NCI-H1930 (cell line): ENCODE measurements around the gene GALNT14.

Source experiments
- DNase-seq, 2 experiments: peaks; one replicate each; lab custom pipeline; 2025; lab: John Stamatoyannopoulos, UW

GALNT14 gene

DNA sequence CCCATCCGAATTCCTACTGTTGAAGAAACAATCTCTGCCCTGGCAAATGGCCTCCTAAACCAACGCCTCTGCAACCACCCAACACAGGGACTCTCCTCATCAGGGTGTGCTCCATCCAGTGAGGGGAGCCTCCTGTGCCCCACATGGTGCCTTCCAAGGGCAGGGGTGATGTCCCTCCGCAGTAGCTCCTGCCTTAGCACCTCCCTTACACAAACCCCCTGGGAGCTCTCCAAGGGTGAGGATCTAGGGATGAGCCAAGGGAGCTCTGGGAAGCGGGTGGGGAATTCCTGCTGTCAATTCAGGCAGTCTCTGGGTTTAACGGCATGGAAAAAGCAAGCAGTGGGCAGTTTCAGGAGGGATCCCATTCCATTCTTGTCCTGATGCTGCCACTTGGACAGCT lies 3.8 kb downstream of the GALNT14 start:
- no peak for DNase-seq

DNA sequence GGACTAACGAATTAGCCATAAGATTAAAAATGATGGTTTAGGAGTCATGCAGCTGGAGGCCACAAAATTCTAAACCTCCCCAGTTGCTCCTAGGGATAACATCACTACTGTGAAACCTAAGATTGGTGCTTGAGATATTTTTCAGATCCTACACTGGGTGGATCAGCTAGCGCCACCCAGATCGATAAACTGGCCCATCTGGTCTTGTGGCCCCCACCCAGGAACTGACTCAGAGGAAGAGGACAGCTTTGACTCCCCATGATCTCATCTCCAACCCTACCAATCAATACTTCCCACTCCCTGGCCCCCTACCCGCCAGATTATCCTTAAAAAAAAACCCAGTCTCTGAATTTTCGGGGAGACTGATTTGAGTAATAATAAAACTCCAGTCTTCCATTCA lies 5.5 kb downstream of the GALNT14 start:
- DNase-seq: no peak

DNA sequence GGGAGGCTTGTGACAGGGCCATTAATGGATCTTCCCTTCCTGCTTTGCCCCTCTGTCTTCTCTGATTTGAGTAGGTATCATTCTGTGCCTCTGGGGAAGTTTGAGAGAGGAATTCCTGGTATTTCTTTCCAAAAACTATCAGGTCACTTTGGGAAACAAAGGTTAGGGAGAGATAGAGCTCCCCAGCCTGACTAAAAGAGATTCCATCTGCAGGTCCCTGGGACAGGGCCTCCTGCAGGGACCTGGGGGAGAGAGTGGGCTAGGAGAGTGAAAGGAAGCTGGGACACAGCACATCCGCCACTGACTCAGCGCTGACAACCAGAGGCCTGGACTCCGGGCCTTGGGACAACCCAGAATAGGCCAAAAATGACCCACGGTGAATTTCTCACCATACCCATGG lies 6.4 kb downstream of the GALNT14 start:
- DNase-seq: no peak

DNA sequence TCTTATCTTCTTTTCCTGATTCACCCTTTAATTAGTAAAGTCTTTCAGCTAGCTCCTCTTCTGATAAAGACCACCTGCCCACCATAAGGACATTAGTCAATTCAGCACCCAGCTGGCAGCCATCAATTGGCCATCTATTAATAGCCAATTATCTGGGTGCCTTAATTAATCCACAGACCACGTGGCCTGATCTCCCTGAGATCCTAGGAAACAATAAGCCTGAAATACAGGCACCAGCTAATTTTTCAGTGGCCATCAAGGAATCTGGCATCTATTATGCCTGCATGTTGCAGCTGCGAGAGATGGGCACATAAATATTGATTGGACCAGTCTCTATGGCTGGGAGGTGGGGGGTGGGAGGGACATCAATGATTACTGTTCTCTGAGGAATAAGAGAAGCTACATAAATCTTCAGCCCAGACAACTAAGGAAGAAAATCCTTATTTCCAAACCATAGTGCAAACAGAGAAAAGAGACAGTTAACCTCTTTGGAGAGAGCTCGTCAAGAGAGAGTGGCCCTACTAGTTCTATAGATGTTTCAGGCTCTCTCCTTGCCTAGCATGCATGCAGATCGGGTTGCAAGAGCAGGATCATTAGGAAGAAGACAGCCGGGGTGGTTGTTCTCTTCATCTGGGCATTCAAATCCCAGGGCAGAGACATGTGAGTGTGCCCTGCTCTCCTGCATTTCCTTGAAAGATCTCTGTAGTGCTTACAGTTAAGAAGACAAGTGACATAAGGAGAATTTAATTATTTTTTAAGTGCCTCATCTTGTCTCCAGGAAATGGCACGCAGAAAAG lies 8.7 kb downstream of the GALNT14 start:
- no peak for DNase-seq

DNA sequence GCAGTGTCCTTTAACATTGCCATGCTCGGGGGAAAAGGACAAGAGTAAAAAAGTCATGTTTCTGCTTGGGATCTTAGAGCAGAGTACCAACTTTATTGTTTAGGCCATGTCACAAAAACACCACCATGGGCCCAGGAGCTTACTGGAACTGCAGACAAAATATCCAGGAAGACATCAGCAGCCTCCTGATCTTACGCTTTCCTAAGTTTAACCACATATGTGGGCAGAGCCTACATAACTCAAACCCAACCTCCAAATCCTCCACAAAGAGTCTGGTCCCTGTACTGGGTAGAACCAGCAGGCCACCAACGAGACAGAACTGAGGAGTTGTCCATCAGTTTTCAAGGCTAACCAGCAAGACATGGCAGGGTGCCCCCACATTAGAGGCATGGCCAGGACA lies 10.3 kb downstream of the GALNT14 start:
- no peak for DNase-seq

DNA sequence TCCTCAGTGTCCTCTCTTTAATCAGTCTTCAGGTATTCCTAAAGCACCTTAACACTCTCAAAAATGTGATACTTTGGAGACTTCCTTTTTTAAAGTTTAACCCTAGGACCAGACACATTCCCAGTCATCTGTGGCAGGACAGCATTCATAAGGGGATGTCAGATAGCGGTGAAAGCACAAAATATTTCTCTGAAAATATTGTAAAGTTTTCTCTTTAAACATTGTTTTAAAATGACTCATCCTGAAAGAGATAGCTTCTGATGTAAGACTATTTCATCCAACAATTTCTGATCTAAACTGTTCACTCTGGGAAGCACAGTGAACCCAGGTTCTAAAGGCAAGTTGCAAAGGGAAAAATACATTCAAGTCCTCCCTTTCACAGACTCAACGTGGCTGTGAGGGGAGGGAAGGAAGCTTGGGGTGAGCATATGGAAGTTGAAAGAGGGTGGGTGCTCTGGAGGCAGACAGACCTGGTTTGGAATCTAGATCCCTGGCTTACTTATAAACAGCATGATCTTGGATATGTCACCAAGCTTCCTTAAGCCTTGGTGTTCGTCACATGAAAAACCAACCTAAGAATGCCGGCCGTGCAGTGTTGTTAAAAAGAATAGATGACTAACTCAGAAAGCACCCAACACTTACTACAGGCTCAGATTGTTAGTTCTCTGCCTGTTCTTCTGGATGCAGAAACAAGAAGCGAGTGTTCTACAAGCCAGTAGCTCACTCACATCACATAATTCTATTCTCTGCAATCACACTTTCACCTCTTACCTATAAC lies 12.1 kb downstream of the GALNT14 start:
- DNase-seq: no peak

DNA sequence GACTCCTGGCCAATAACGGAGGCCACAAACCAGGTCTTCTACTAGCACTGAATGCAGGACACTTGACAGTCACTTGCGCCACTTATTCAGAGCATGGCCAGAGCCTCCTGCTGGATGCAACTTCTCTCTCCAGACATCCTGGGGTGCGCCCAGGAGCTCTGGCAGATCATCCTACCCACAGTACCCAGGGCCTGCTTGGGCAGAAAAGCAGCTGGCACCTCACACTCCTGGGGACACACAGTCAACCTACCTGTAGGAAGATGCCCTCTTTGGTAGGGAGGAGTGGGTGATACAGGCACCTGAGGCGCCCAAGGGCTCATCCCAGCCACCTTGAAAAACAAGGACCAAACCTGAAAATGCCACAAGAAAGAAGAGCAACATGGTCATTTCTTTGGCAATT lies 13.3 kb downstream of the GALNT14 start:
- DNase-seq: no peak

DNA sequence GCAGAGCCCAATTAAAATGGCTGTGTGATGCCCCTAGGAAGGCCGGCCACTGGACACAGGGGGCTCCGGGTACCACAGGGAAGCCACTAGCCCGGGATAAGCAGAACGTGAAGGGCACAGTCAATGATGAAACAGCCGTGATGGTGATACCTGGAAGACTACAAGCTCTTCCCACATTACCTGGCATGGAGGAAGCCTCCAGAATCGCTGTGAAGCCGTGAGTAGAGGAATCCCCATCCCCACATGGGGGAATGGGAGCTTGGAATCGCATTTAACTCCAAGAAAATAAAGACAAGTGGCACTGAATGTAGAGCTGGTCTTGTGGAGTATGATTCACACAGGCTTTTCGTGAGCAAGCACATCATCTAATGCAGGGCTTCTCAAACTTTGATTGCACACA lies 16.1 kb downstream of the GALNT14 start:
- no peak for DNase-seq

DNA sequence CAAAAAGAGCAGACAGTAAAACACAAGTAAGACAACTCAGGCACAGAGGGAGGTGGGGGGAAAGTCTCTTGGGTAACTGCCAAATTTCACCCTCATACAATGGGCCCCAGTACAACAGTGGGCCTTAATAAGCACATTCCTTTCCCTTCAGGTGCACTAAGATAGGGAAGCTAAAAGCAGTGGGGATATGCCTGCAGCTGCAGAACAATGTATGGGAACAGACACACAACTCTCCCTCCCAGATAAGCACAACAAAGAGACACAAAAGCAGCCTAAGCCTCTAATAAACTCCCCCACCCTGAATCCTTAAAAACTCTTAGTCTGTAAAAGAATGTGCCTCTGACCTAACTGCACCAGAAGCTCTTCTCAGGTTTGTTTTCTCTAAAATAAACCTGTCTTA lies 24.5 kb downstream of the GALNT14 start:
- no peak for DNase-seq

DNA sequence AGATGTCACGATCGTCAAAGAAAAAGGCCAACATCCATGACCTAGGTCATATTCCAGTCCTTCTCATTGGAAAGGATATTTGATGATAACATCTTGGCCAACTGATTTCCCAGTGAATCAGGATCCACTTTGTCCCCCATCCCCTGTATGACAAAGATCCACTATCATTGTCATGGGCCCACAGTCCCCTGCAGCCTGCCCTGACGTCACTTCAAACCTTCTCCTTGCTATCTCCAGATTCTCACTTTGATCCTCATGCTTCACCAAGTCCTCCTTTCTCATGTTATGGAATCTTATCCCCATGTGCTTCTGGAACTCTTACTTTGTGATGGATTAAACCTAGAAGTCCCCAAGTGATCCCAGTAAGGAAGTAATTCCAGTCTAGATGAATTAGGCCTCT lies 25.7 kb downstream of the GALNT14 start:
- DNase-seq: no peak

DNA sequence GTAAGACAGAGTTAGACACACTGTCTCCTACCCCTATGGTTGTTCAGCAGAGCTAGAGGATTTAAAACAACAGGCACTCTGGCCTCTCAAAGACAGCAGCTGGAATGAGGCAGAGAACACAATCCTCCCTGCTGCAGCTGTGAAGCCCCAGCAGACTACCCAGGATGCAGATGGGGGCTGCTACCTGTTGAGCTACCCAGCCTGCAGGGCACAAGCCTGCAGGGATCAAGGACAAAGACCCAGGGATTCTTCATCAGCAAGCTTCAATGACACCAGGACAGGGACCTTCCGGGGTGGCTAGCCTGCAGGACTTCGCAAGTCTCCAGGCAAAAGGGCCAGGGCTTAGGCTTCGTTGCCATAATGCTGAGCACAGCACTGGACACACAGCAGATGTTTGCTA lies 27.2 kb downstream of the GALNT14 start:
- DNase-seq: no peak

DNA sequence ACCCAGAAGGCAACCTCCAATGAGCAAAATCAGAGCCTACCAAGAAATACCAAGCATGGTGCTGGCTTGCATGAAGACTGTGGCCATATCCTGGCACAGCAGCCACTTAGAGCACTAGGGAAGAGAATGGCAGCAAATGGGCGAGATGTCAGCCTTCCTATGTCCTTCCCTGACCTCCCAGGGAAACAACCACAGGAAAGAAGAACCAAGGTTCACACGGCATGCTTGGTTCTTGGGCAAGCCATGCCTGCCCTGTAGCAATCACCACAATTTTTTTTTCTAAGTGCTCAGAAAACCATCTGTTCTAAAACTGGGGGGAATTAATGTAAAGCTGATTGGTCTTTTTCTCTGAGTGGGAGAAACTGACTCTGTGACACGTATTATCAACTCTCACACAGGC lies 27.8 kb downstream of the GALNT14 start:
- DNase-seq: no peak

DNA sequence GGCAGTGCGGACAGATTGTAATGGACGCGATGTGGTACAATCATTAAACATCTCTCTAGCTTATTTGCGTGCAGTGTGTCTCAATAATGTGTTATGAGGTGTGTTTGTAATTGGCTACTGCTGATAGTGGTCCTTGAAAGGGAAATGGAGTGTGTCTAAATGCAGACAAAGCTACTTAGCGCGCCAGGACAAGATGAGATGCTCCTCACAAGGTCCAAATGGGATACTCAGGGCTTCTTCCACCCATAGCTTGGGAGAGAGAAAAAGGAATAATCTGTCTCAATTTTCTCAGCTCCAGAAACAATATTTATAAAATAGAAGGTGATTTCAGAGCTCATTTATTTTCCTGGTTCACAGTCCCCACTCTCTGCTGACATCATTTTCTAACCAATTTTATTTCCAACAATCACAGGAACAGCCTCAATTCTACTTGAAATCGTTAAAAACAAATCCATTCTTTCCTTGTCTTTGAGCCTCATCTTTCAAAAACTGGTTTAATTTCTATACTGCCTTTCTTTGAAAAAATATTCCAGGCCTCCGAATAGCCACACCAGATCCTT lies 28.5 kb downstream of the GALNT14 start:
- no peak for DNase-seq

DNA sequence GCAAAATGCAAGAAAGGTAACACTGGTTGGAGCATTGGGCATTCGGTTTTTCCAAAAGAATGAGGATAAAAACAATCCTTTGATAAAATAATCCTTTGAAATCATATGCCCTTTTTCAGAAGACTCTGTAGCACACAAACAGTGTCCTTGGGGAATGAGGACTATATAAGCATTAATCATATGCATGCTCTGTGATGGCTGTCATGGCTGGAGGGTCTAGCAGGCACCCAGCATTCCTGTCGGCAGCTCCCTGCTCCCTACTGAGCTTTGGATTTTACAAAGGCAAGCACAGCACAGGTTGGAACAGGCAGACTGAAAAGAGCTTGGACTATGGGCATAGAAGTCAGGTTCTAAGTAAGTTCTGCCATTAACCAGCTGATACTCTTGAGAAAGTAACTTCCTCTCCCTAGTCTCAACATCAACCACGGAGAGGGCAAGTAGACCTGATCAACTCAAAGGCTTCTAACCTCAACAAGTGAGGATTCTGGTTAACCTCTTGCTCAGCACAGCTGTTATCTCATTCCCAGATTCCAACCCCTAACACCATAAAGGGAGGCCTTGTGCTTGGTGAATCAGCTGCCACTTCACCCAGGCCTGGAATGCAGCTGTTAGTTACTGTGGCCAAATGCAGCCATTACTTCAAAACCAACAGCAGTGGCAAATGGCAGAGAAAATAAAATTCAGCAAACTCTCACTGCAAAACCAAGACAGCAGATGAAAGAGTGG lies 29.5 kb downstream of the GALNT14 start:
- no peak for DNase-seq

DNA sequence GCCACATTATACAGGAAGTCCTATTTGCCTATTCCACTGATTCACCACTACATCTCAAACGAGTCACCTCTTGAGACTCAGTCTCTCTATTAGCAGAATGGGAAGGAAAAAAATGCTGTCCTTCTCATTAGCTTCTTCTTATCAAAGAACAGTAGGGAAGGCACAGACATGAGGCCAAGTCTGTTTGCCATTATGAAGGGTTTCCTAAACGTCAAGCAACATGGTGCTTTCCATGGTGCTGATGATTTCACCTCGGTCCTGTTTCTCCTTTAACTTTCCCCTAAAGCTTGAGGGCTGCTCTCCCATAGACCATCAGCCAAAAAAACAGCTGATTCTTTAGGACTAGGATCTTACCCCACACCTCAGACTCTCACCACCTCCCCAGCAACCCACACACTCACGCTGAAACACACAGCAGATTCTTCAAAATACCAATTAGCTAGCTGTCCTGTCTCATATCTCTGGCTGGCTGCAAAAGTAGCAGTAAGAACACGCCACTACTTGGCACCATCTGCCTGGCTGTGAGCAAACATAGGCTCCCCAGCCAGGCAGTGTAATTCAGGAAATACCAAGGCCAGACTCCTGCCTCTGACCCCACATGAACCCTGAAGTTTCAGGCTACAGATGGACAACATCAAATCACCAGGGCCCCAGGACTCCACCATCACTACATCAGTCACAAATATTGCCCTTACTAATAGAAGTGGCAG lies 30.5 kb downstream of the GALNT14 start:
- DNase-seq: no peak

DNA sequence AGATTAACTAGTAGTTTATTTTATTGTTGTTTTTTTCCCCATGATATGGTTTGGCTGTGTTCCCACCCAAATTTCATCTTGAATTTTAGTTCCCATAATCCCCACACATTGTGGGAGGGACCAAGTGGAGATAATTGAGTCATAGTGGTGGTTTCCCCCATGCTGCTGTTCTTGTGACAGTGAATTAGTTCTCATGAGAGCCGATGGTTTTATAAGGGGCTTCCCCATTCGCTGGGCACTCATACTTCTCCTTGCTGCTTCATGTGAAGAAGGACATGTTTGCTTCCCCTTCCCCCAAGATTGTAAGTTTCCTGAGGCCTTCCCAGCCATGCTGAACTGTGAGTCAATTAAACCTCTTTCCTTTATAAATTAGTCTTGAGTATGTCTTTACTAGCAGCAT lies 36.5 kb downstream of the GALNT14 start:
- DNase-seq: no peak

DNA sequence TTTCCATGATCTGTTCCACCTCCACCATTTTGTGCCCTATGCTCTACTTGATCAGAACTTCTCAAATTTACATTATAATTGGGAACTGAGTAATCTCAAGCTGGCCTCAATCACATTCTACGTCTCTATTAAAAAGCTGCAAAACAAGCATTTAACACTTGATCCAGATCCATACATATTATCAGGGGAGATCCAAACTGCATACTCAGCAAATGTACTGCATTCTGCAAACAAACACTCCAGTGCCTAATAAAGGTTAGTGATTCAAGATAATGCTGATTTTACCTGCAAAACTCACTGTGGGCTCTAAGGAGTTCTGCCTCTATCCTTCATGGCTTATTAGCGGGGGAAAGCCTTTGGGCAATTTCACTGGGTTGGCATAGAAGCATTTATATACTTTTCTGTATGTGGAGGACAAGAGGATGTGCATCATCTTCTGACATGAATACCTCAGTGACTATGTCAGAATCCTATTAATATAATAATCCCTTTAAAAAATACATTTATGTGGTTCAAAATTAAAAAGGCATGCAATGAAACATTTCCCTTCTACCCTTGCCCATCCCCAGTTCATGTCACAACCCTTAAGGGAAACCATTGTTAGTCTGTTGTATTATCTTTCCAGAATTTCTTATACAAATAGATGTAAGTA lies 40.2 kb downstream of the GALNT14 start:
- no peak for DNase-seq

DNA sequence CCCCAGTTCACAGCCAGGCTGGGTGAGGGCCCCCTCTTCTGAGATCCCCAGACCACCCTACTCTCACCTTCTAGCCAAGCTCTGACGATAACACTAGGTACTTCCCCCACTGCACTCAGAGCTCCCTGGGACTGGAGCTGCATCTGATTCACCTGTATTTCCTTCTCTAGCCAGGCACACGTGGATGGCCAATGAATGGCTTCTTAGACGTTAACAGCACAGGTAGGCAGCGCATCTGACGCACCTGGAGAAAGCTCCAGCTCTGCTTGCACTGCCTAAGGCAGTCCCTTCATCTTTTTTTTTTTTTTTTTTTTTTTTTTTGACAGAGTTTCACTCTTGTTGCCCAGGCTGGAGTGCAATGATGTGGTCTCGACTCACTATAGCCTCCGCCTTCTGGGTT lies 48.1 kb downstream of the GALNT14 start:
- no peak for DNase-seq

DNA sequence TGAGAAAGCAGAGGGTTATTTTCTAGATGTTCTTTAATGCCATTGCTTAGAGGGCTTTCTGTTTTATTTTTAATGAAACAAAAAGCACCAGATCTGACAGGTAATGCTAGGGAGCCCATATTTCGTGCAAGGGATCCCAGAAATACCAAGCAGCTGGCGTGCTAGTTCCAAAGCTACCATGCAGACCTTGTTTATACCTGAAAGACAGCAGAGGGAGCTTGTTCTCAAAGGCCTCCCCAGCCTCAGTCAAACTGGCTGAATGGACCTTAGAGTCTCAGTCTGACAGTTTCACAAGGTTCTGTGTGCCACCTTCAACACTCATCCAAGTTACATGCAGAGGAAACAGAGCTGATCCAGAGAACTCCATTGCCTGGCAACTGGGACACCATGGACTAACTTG lies 48.6 kb downstream of the GALNT14 start:
- no peak for DNase-seq

DNA sequence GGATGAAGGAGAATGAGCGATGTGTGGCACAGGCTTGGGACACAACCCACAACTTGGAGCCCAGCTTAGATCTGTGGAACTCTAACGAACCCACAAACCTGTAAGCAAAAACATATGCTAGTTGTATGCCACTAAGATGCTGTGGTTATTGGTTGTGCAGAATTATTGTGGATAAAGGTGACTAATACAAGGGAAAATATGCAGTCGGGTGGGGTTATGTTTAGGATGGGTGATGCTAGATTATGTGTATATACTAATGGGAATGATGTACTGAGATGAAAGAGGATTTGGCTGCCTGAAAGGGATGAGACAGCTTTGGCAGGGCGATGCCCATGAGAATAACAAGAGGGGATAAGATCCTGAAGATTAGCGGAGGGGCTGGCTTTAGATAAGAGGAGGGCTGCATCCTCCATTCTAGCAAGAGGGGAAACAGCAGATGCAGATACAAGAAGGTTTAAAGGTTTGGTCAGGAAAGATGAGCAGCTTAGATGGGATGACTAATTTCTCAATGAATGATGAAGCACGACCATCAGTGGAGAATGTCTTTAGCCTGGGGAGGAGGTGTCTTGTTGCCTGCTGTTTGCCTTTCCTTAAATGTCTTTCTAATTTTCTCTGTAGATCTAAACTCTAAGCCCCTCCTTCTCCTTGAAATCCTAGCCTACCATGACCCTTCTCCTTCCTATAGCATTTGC lies 49.6 kb downstream of the GALNT14 start:
- no peak for DNase-seq

DNA sequence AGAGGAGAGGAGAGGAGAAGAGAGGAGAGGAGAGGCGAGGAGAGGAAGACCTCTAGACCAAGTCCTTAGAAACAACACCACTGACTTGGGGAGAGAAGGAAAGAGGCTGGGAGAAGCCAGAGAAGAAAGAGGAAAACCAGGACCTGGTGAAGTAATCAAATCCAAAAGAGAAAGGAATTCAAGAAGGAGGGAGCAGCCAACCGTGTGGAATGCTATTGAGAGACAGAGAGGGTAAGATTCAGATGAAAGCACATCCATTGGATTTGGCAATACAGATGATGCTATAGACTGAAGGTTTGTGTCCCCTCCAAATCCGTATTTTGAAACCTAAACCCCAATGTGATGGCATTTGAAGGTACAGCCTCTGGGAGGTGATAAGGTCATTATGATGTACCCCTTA lies 50.7 kb downstream of the GALNT14 start:
- no peak for DNase-seq
